H9 (cell line): ENCODE measurements around the gene PPP2R2B. TPM values are rescaled to one million over a fixed set of nuclear protein-coding genes. Genes with fewer than 3 reads are reported as not detected.

Experiments
- DNase-seq: peaks from one replicate; pipeline ENCODE4 v3.0.0-alpha.2; 2017
- H2AFZ ChIP-seq: one replicate; pipeline ENCODE4 v1.6.1; 2013; ENCODE audit warnings: mild to moderate bottlenecking, low read length, control low read depth, moderate library complexity
- H2AK5ac ChIP-seq: 2 replicates; pipeline ENCODE4 v1.6.1; 2013; ENCODE audit warnings: low read length, control low read depth, mixed read lengths; ENCODE audit not compliant: insufficient read length
- H2BK120ac ChIP-seq: one replicate; pipeline ENCODE4 v1.6.1; 2013; ENCODE audit warnings: low read depth, mild to moderate bottlenecking, low read length, control low read depth, inconsistent platforms; ENCODE audit not compliant: poor library complexity, severe bottlenecking
- H2BK12ac ChIP-seq: 2 replicates; pipeline ENCODE4 v1.6.1; 2013; ENCODE audit warnings: low read length, control low read depth, mixed read lengths, low read depth; ENCODE audit not compliant: insufficient read length
- H2BK15ac ChIP-seq: 2 replicates; pipeline ENCODE4 v1.6.1; 2013; ENCODE audit warnings: low read depth, low read length, control low read depth
- H2BK20ac ChIP-seq: one replicate; pipeline ENCODE4 v1.6.1; 2013; ENCODE audit warnings: low read depth, mild to moderate bottlenecking, low read length, control low read depth, inconsistent platforms; ENCODE audit not compliant: poor library complexity, severe bottlenecking
- H2BK5ac ChIP-seq: 2 replicates; pipeline ENCODE4 v1.6.1; 2013; ENCODE audit warnings: low read length, control low read depth, mixed read lengths; ENCODE audit not compliant: insufficient read length
- H3K14ac ChIP-seq: 2 replicates; pipeline ENCODE4 v1.6.1; 2013; ENCODE audit warnings: low read length, control low read depth; ENCODE audit not compliant: insufficient read depth
- H3K18ac ChIP-seq: 2 replicates; pipeline ENCODE4 v1.6.1; 2013; ENCODE audit warnings: low read depth, mild to moderate bottlenecking, mixed read lengths, low read length, control low read depth; ENCODE audit not compliant: insufficient read length
- H3K23ac ChIP-seq: 2 replicates; pipeline ENCODE4 v1.6.1; 2013; ENCODE audit warnings: low read length, control low read depth, mixed read lengths, low read depth; ENCODE audit not compliant: insufficient read length
- H3K23me2 ChIP-seq: 2 replicates; pipeline ENCODE4 v1.6.1; 2013; ENCODE audit warnings: low read depth, mild to moderate bottlenecking, mixed read lengths, low read length, control low read depth; ENCODE audit not compliant: insufficient read length, poor library complexity, severe bottlenecking
- H3K27ac ChIP-seq: 2 replicates; pipeline ENCODE4 v1.5.1; 2013; ENCODE audit warnings: low read length, control low read depth, mixed read lengths, low read depth; ENCODE audit not compliant: insufficient read length
- H3K27me3 ChIP-seq: 2 replicates; pipeline ENCODE4 v1.6.1; 2013; ENCODE audit warnings: low read length, control low read depth, inconsistent platforms; ENCODE audit not compliant: insufficient read depth
- H3K4ac ChIP-seq: 2 replicates; pipeline ENCODE4 v1.6.1; 2013; ENCODE audit warnings: low read depth, mild to moderate bottlenecking, control low read depth, inconsistent platforms, low read length, moderate library complexity
- H3K4me1 ChIP-seq: 2 replicates; pipeline ENCODE4 v1.6.1; 2013; ENCODE audit warnings: low read length, control low read depth, inconsistent platforms; ENCODE audit not compliant: insufficient read depth
- H3K4me2 ChIP-seq: 2 replicates; pipeline ENCODE4 v1.6.1; 2013; ENCODE audit warnings: low read length, control low read depth, mixed read lengths; ENCODE audit not compliant: insufficient read length, insufficient read depth
- H3K56ac ChIP-seq: 2 replicates; pipeline ENCODE4 v1.6.1; 2013; ENCODE audit warnings: low read depth, mild to moderate bottlenecking, mixed read lengths, low read length, control low read depth; ENCODE audit not compliant: insufficient read length
- H3K79me1 ChIP-seq: 2 replicates; pipeline ENCODE4 v1.6.1; 2013; ENCODE audit warnings: low read depth, mild to moderate bottlenecking, moderate library complexity, low read length, control low read depth, inconsistent platforms; ENCODE audit not compliant: insufficient read depth, poor library complexity, severe bottlenecking
- H3K79me2 ChIP-seq: 2 replicates; pipeline ENCODE4 v1.6.1; 2013; ENCODE audit warnings: low read length, control low read depth, inconsistent platforms; ENCODE audit not compliant: insufficient read depth
- H3K9ac ChIP-seq: 2 replicates; pipeline ENCODE4 v1.6.1; 2013; ENCODE audit warnings: low read length, control low read depth, mixed read lengths; ENCODE audit not compliant: insufficient read length; ENCODE audit errors: extremely low read depth
- H3K9me3 ChIP-seq: one replicate; pipeline ENCODE4 v1.6.1; 2013; ENCODE audit warnings: low read depth, low read length, inconsistent platforms; ENCODE audit not compliant: control insufficient read depth
- H3T11ph ChIP-seq: one replicate; pipeline ENCODE4 v1.6.1; 2013; ENCODE audit warnings: mild to moderate bottlenecking, low read length, control low read depth, inconsistent platforms
- H4K20me1 ChIP-seq: one replicate; pipeline ENCODE4 v1.6.1; 2013; ENCODE audit not compliant: control insufficient read depth, insufficient read length, insufficient read depth
- H4K5ac ChIP-seq: 2 replicates; pipeline ENCODE4 v1.6.1; 2013; ENCODE audit warnings: low read depth, mild to moderate bottlenecking, mixed read lengths, low read length, control low read depth; ENCODE audit not compliant: insufficient read length
- H4K8ac ChIP-seq: replicated peaks from 2 replicates; pipeline ENCODE4 v1.6.1; 2013; ENCODE audit warnings: low read length, control low read depth, mixed read lengths, low read depth; ENCODE audit not compliant: insufficient read length
- H4K91ac ChIP-seq: 2 replicates; pipeline ENCODE4 v1.6.1; 2013; ENCODE audit warnings: low read depth, mild to moderate bottlenecking, moderate library complexity, mixed read lengths, low read length, control low read depth; ENCODE audit not compliant: insufficient read length
- H3K27ac Mint-ChIP-seq, 3 experiments: 2 replicates in 2 of 3; 3 replicates in 1 of 3; pipeline ENCODE4 v1.8.0; 2020 to 2021; ENCODE audit warnings: mixed read lengths in 3 of 3, mild to moderate bottlenecking in 1 of 3, moderate library complexity in 1 of 3
- H3K27me3 Mint-ChIP-seq: 2 replicates; pipeline ENCODE4 v1.8.0; 2021; ENCODE audit warnings: low read depth, mild to moderate bottlenecking, moderate library complexity, mixed read lengths
- H3K36me3 Mint-ChIP-seq, 3 experiments: 2 replicates in 2 of 3; 3 replicates in 1 of 3; pipeline ENCODE4 v1.8.0; 2020 to 2021; ENCODE audit warnings: low read depth in 3 of 3, mixed read lengths in 3 of 3; ENCODE audit not compliant: insufficient read depth in 1 of 3
- H3K4me1 Mint-ChIP-seq, 2 experiments: 2 replicates each; pipeline ENCODE4 v1.8.0; 2020; ENCODE audit warnings: mixed read lengths in 2 of 2
- H3K4me3 Mint-ChIP-seq, 2 experiments: 2 replicates in 1 of 2; 3 replicates in 1 of 2; pipeline ENCODE4 v1.8.0; 2020 to 2021; ENCODE audit warnings: mild to moderate bottlenecking in 2 of 2, mixed read lengths in 2 of 2, moderate library complexity in 1 of 2
- H3K9me3 Mint-ChIP-seq, 2 experiments: 2 replicates in 1 of 2; 3 replicates in 1 of 2; pipeline ENCODE4 v1.8.0; 2020; ENCODE audit warnings: mild to moderate bottlenecking in 2 of 2, mixed read lengths in 2 of 2, moderate library complexity in 1 of 2
- WGBS: extraction: QIAGEN DNeasy Blood & Tissue Kit; methylation state at CpG from one replicate; pipeline ENCODE4 v1.1.7; 2013; ENCODE audit warnings: missing lambda C conversion rate, low lambda C conversion rate, mixed read lengths; ENCODE audit not compliant: insufficient read length; ENCODE audit errors: extremely low coverage; 5-methylcytosine and 5-hydroxymethylcytosine counted together
- total RNA-seq: library from RNA; stranded (reverse); gene quantifications from 2 replicates; pipeline ENCODE4 v1.2.1, GENCODE V29; 2021
- TF ChIP-seq, protein P1 (sequence below): fragments of 200-600 bp; sonication (generic); conservative IDR thresholded peaks from 3 replicates; pipeline ENCODE4 v1.8.0; 2021; ENCODE audit warnings: antibody characterized with exemption, mild to moderate bottlenecking

The PPP2R2B gene
- total RNA-seq, 1 experiment from 2014 or later, result 14.3 TPM

DNA sequence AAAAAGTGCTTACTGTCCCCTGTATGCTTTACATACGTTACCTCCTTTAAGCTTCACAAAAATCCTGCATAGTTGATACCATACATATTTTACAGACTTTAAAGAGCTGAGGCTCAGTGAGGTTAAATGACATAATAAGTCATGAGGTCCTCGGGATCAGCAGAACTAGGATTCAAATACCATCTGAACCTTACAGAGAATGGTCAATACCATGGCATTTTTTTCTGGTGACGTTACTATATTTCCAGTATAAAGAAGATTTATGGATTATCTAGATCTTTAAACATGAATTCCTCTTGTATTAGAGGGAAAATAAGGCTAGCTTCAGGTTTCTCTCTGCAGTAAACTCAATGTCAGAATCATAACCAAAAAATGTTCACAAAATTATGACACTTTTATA lies 208.9 kb downstream of the PPP2R2B start:
- DNase-seq, result no peak
- H3K27ac ChIP-seq, result no peak overlapping the region
- no peaks in the 10 kb centered on the region for H3K9me3 ChIP-seq
- no peaks in the 10 kb centered on the region; a peak in 1 of 5 replicates for H3K9me3 Mint-ChIP-seq
- H4K5ac ChIP-seq, result no peak overlapping the region
- H2BK120ac ChIP-seq, result no peak overlapping the region
- H2BK20ac ChIP-seq, result no peak overlapping the region
- H3K14ac ChIP-seq, result no peak overlapping the region
- H3K79me2 ChIP-seq, result no peaks in the 10 kb centered on the region
- TF ChIP-seq, protein P1, sequence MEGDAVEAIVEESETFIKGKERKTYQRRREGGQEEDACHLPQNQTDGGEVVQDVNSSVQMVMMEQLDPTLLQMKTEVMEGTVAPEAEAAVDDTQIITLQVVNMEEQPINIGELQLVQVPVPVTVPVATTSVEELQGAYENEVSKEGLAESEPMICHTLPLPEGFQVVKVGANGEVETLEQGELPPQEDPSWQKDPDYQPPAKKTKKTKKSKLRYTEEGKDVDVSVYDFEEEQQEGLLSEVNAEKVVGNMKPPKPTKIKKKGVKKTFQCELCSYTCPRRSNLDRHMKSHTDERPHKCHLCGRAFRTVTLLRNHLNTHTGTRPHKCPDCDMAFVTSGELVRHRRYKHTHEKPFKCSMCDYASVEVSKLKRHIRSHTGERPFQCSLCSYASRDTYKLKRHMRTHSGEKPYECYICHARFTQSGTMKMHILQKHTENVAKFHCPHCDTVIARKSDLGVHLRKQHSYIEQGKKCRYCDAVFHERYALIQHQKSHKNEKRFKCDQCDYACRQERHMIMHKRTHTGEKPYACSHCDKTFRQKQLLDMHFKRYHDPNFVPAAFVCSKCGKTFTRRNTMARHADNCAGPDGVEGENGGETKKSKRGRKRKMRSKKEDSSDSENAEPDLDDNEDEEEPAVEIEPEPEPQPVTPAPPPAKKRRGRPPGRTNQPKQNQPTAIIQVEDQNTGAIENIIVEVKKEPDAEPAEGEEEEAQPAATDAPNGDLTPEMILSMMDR, result no peak
- no peaks in the 10 kb centered on the region for H3K79me1 ChIP-seq
- H3K23ac ChIP-seq, result no peak overlapping the region
- no peak overlapping the region for H2BK12ac ChIP-seq
- no peak overlapping the region for H3K56ac ChIP-seq
- H3K4me3 Mint-ChIP-seq, result no peak overlapping the region
- H3K4me2 ChIP-seq, result no peak overlapping the region
- no peaks in the 10 kb centered on the region for H3K27me3 ChIP-seq
- H2BK15ac ChIP-seq, result no peak overlapping the region
- no peak overlapping the region for H2BK5ac ChIP-seq
- H3K4me1 ChIP-seq, result peaks cover 10% of the 10 kb centered on the region; the same call in 1 of the 2 replicates
- peaks cover 0 to 8% (median 6%) of the 10 kb centered on the region in 3 experiments; a peak in 4 of 7 replicates for H3K36me3 Mint-ChIP-seq
- H3T11ph ChIP-seq, result no peak overlapping the region
- H3K23me2 ChIP-seq, result no peaks in the 10 kb centered on the region
- H3K9ac ChIP-seq, result no peak overlapping the region
- H2AFZ ChIP-seq, result no peak overlapping the region
- no CpG with 5 or more reads among the region's 3 CpGs for WGBS
- H3K18ac ChIP-seq, result no peak overlapping the region
- H3K27ac Mint-ChIP-seq, result no peak overlapping the region
- no peak overlapping the region for H4K91ac ChIP-seq
- H2AK5ac ChIP-seq, result no peak overlapping the region
- no peak overlapping the region for H4K8ac ChIP-seq
- no peaks in the 10 kb centered on the region for H4K20me1 ChIP-seq
- H3K4me1 Mint-ChIP-seq, result peaks cover 15 to 17% of the 10 kb centered on the region in 2 experiments
- H3K4ac ChIP-seq, result no peak overlapping the region
- no peaks in the 10 kb centered on the region for H3K27me3 Mint-ChIP-seq
